GM12878 (cell line): Measurements from ENCODE around the gene FOXP1. TPM values are rescaled to one million over a fixed set of nuclear protein-coding genes. Genes with fewer than 3 reads are reported as not detected.

Experiments used
- ATAC-seq: fragments of 200-7000 bp; cut with Tn5 transposase; 3 replicates; pipeline ENCODE4 v1.9.1; 2020; ENCODE audit warnings: mild to moderate bottlenecking, moderate library complexity
- BruUV-seq: library from RNA; stranded (reverse); fragments of 400-500 nt; replicated peaks from 2 replicates; lab custom pipeline; 2021; lab: Mats Ljungman, UMichigan
- CTCF ChIA-PET: fragments of 300-600 bp; sonication (Branson Sonifier 250); formaldehyde crosslinking; extraction: SDS; loops from one replicate; lab custom pipeline; 2021; ENCODE audit warnings: inconsistent platforms; lab: Yijun Ruan, JAX
- POLR2A ChIA-PET: fragments of 350-600 bp; formaldehyde crosslinking; extraction: SDS; loops from one replicate; lab custom pipeline; 2021; ENCODE audit warnings: inconsistent platforms; lab: Charles Lee
- RAD21 ChIA-PET: fragments of 300-600 bp; sonication (Branson Sonifier 250); formaldehyde crosslinking; loops from one replicate; lab custom pipeline; 2023; ENCODE audit warnings: antibody characterized with exemption; ENCODE audit not compliant: unreplicated experiment; lab: Charles Lee
- SMC1A ChIA-PET: fragments of 300-600 bp; sonication (Branson Sonifier 250); formaldehyde crosslinking; loops from one replicate; lab custom pipeline; 2023; ENCODE audit not compliant: unreplicated experiment, uncharacterized antibody; lab: Charles Lee
- DNase-seq: peaks from one replicate; pipeline ENCODE4 v3.0.0-alpha.2; 2011; ENCODE audit warnings: low read depth, low spot score
- FAIRE-seq: peaks from 3 replicates; lab custom pipeline; 2011; peaks lifted over from hg19 to GRCh38; lab: Jason Lieb, UNC
- H2AFZ ChIP-seq: 2 replicates; pipeline ENCODE4 v1.6.0; 2011; ENCODE audit warnings: low read depth, low read length, control low read depth; ENCODE audit not compliant: control insufficient read depth
- H3K27ac ChIP-seq: 2 replicates; pipeline ENCODE4 v1.5.1; 2011; ENCODE audit warnings: control low read depth; ENCODE audit not compliant: control insufficient read depth, insufficient read depth
- H3K27me3 ChIP-seq, 2 experiments: replicated peaks in 1 of 2; 2 replicates each; pipeline versions ENCODE4 v1.6.0 to v1.6.1; 2011; ENCODE audit warnings: low read length in 1 of 2; ENCODE audit not compliant: control insufficient read depth in 2 of 2, insufficient read depth in 2 of 2
- H3K36me3 ChIP-seq, 2 experiments: 2 replicates each; pipeline ENCODE4 v1.5.1; 2011; ENCODE audit warnings: low read length in 1 of 2; ENCODE audit not compliant: control insufficient read depth in 2 of 2, insufficient read depth in 2 of 2
- H3K4me1 ChIP-seq: 2 replicates; pipeline ENCODE4 v1.6.1; 2011; ENCODE audit warnings: mild to moderate bottlenecking, low read length, moderate library complexity, mixed read lengths; ENCODE audit not compliant: control insufficient read depth, insufficient read depth
- H3K4me2 ChIP-seq: 2 replicates; pipeline ENCODE4 v1.6.0; 2011; ENCODE audit warnings: control low read depth; ENCODE audit not compliant: control insufficient read depth, insufficient read depth
- H3K4me3 ChIP-seq: fragments of 200-600 bp; sonication (generic); 2 replicates; pipeline ENCODE4 v1.5.1; 2016
- H3K79me2 ChIP-seq: 2 replicates; pipeline ENCODE4 v1.6.0; 2011; ENCODE audit warnings: low read length; ENCODE audit not compliant: control insufficient read depth, insufficient read depth
- H3K9ac ChIP-seq: 2 replicates; pipeline ENCODE4 v1.8.0; 2011; ENCODE audit warnings: low read length, control low read depth, mixed read lengths; ENCODE audit not compliant: control insufficient read depth, insufficient read depth
- H3K9me3 ChIP-seq: replicated peaks from 3 replicates; pipeline ENCODE4 v1.5.1; 2011; ENCODE audit warnings: mild to moderate bottlenecking, low read length; ENCODE audit not compliant: control insufficient read depth, insufficient read depth
- H4K20me1 ChIP-seq: 2 replicates; pipeline ENCODE4 v1.6.0; 2011; ENCODE audit not compliant: control insufficient read depth, insufficient read depth
- CEBPB ChIP-seq, 2 experiments: fragments of 150-350 bp in 1 of 2; IDR thresholded peaks; 2 replicates each; pipeline ENCODE4 v1.6.1; 2012 to 2014; ENCODE audit warnings: low read depth in 2 of 2, low read length in 2 of 2, borderline replicate concordance in 1 of 2, inconsistent platforms in 1 of 2
- HDAC6 ChIP-seq: fragments of 200-600 bp; sonication (generic); IDR thresholded peaks from one replicate; pipeline ENCODE4 v1.8.0; 2017; ENCODE audit warnings: antibody characterized with exemption; ENCODE audit not compliant: unreplicated experiment
- IKZF2 ChIP-seq, 2 experiments: fragments of 450-650 bp; IDR thresholded peaks; 2 replicates each; pipeline ENCODE4 v1.6.1; 2017; ENCODE audit warnings: mild to moderate bottlenecking in 2 of 2, moderate library complexity in 2 of 2
- NR2F1 ChIP-seq: fragments of 450-650 bp; conservative IDR thresholded peaks from 2 replicates; pipeline ENCODE4 v1.6.1; 2017; ENCODE audit warnings: mild to moderate bottlenecking
- REST ChIP-seq: IDR thresholded peaks from 2 replicates; pipeline ENCODE4 v1.6.1; 2012; ENCODE audit warnings: mild to moderate bottlenecking, low read depth, low read length
- SMC3 ChIP-seq: IDR thresholded peaks from 2 replicates; pipeline ENCODE4 v1.6.1; 2011; ENCODE audit warnings: low read length, improper control_type of control experiment, borderline replicate concordance
- STAT1 ChIP-seq: fragments of 450-650 bp; conservative IDR thresholded peaks from 2 replicates; pipeline ENCODE4 v1.6.1; 2014; ENCODE audit warnings: antibody characterized with exemption, mild to moderate bottlenecking
- ZNF24 ChIP-seq: fragments of 450-650 bp; IDR thresholded peaks from 2 replicates; pipeline ENCODE4 v1.6.1; 2017; ENCODE audit warnings: antibody characterized with exemption, mild to moderate bottlenecking
- WGBS: methylation state at CpG from one replicate; pipeline ENCODE4 v1.1.6; 2016; ENCODE audit warnings: low lambda C conversion rate; ENCODE audit not compliant: insufficient replicate concordance, insufficient coverage; ENCODE audit errors: missing lambda C conversion rate; 5-methylcytosine and 5-hydroxymethylcytosine counted together
- in situ Hi-C: fragments of 300-500 bp; cut with MboI; formaldehyde crosslinking; loops from 9 replicates; pipeline ENCODE4 v1.14.3; 2018; ENCODE audit warnings: mixed read lengths
- intact Hi-C: fragments of 100-400 bp; cut with micrococcal nuclease; formaldehyde crosslinking; loops from one replicate; pipeline ENCODE4 v1.14.2; 2022; ENCODE audit not compliant: unreplicated experiment
- polyA plus RNA-seq, 11 experiments: library from polyadenylated mRNA; depleted of rRNA in 4 of 11; unstranded in 6 of 11; stranded (reverse) in 5 of 11; fragments of >200 nt; fragmentation: Nextera tagmentation in 4 of 11; fragmentation: Illumina TruSeq in 1 of 11; extraction: Ambion mirVana in 4 of 11; extraction: Trizol in 1 of 11; gene quantifications; 1 replicate in 1 of 11; 2 replicates in 10 of 11; pipeline versions ENCODE4 v1.2.1 to v1.2.3, GENCODE V29; 2011 to 2016; ENCODE audit warnings: inconsistent platforms in 2 of 11, missing spikeins in 2 of 11, low read depth in 1 of 11
- total RNA-seq, 4 experiments: library from RNA; depleted of rRNA in 3 of 4; stranded (reverse); fragments of >200 nt in 3 of 4; fragmentation: Illumina TruSeq in 1 of 4; extraction: Trizol in 1 of 4; gene quantifications; 2 replicates each; pipeline versions ENCODE4 v1.2.1 to v1.2.3, GENCODE V29; 2013 to 2021
- TF ChIP-seq, protein P1 (sequence below): fragments of 450-650 bp; formaldehyde crosslinking; IDR thresholded peaks from 2 replicates; pipeline ENCODE4 v1.4.0; 2022; ENCODE audit warnings: mild to moderate bottlenecking, moderate library complexity

The FOXP1 gene
- total and polyA plus RNA-seq, 10 of the 15 experiments (the other 5 are each of a cell fraction or from before 2014, with no cell fraction given): 0.05 to 1.6 (median 0.20) TPM; not detected in 1

DNA sequence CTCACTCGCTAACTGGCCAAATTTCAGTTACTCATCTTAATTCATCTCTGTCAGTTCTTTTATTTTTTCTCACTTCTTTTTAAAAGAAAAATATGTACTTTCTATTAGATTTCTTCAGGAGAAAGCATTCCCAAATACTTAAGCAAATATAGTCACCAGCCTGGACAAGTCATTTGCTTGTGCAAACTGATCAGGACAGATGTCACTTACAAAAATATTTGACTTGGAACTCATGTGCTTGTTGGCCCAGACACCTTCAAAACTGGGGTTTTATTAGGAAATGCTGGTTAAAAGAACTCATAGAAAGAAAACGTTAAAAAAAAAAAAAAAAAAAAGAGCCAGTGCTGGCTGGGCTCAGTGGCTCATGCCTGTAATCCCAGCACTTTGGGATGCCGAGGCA lies 31.3 kb upstream of the FOXP1 start (continued):
- TF ChIP-seq, protein P1, sequence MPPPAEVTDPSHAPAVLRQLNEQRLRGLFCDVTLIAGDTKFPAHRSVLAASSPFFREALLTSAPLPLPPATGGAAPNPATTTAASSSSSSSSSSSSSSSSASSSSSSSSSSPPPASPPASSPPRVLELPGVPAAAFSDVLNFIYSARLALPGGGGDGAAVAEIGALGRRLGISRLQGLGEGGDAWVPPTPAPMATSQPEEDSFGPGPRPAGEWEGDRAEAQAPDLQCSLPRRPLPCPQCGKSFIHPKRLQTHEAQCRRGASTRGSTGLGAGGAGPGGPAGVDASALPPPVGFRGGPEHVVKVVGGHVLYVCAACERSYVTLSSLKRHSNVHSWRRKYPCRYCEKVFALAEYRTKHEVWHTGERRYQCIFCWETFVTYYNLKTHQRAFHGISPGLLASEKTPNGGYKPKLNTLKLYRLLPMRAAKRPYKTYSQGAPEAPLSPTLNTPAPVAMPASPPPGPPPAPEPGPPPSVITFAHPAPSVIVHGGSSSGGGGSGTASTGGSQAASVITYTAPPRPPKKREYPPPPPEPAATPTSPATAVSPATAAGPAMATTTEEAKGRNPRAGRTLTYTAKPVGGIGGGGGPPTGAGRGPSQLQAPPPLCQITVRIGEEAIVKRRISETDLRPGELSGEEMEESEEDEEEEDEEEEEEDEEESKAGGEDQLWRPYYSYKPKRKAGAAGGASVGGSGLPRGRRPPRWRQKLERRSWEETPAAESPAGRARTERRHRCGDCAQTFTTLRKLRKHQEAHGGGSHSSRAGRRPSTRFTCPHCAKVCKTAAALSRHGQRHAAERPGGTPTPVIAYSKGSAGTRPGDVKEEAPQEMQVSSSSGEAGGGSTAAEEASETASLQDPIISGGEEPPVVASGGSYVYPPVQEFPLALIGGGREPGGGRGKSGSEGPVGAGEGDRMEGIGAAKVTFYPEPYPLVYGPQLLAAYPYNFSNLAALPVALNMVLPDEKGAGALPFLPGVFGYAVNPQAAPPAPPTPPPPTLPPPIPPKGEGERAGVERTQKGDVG: no peak

DNA sequence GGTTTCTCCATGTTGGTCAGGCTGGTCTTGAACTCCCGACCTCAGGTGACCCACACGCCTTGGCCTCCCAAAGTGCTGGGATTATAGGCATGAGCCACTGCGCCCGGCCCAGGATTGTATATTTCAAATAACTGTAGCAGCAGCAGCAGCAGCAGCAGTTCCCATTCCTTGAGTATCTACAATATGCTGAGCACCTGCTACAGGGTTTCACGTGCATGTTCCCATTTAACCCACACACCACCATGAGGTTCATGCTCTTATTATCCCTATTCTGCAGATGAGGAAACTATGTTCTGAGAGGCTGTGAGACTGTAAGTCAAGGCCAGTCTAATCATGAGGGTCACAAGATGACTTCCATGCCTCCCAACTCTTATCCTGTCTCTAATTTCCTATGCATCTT lies 30.9 kb upstream of the FOXP1 start:
- no peak for TF ChIP-seq ZNF24
- TF ChIP-seq NR2F1: no peak
- no peak for TF ChIP-seq HDAC6
- TF ChIP-seq IKZF2 (IDR thresholded peaks at IDR 0.05): no peak
- no peak for TF ChIP-seq CEBPB (IDR thresholded peaks at IDR 0.05; ENCODE audit: borderline replicate concordance in 1 of 2, low read depth in 2 of 2, low read length in 2 of 2)
- TF ChIP-seq REST: no peak
- TF ChIP-seq STAT1: no peak
- TF ChIP-seq SMC3: no peak
- intact Hi-C loops (no loop called here), in situ Hi-C loops (no loop called here)
- H2AFZ ChIP-seq: no peak overlapping the region
- ChIA-PET SMC1A (no interaction called here), POLR2A (no interaction called here), RAD21 (no interaction called here), CTCF (no interaction called here)
- FAIRE-seq (no peak), ATAC-seq (no peak), DNase-seq (no peak)
- no peaks in the 10 kb centered on the region; the same call in 2 of the 3 replicates for H3K9me3 ChIP-seq
- no peaks in the 10 kb centered on the region for H3K36me3 ChIP-seq
- H3K79me2 ChIP-seq: no peaks in the 10 kb centered on the region
- no peak overlapping the region for H3K9ac ChIP-seq
- no peaks in the 10 kb centered on the region; a peak in 1 of 4 replicates for H3K27me3 ChIP-seq
- no TSS peak for BruUV-seq
- H3K4me3 ChIP-seq: no peak overlapping the region
- H3K27ac ChIP-seq: no peak overlapping the region
- no peak overlapping the region for H3K4me2 ChIP-seq
- no peaks in the 10 kb centered on the region for H4K20me1 ChIP-seq
- WGBS: 64% methylated on average over 5 of the region's 5 CpGs
- H3K4me1 ChIP-seq: no peaks in the 10 kb centered on the region
